HEK293 (cell line): ENCODE measurements around the gene ZACN.

Experiments used
- FEZF1 ChIP-seq: fragments of 450-650 bp; formaldehyde crosslinking; IDR thresholded peaks from 2 replicates; pipeline ENCODE4 v1.5.1; 2016; ENCODE audit warnings: missing biosample characterization, missing genetic modification characterization
- HOXC10 ChIP-seq: sonication (generic); formaldehyde crosslinking; IDR thresholded peaks from 2 replicates; pipeline ENCODE4 v1.8.1; 2023; ENCODE audit warnings: mild to moderate bottlenecking, missing genetic modification reagents
- KLF1 ChIP-seq: fragments of 450-650 bp; formaldehyde crosslinking; IDR thresholded peaks from 2 replicates; pipeline ENCODE4 v1.5.1; 2016; ENCODE audit warnings: missing biosample characterization, missing genetic modification characterization
- KLF10 ChIP-seq: fragments of 450-650 bp; IDR thresholded peaks from 2 replicates; pipeline ENCODE4 v1.5.1; 2018; ENCODE audit warnings: missing biosample characterization, mild to moderate bottlenecking, missing genetic modification characterization
- KLF8 ChIP-seq: fragments of 450-650 bp; formaldehyde crosslinking; IDR thresholded peaks from 2 replicates; pipeline ENCODE4 v1.5.1; 2016; ENCODE audit warnings: missing biosample characterization, missing genetic modification characterization
- SP3 ChIP-seq: fragments of 450-650 bp; formaldehyde crosslinking; IDR thresholded peaks from 2 replicates; pipeline ENCODE4 v1.5.1; 2016; ENCODE audit warnings: missing biosample characterization, missing genetic modification characterization
- WT1 ChIP-seq: fragments of 450-650 bp; formaldehyde crosslinking; IDR thresholded peaks from 2 replicates; pipeline ENCODE4 v1.5.1; 2016; ENCODE audit warnings: missing biosample characterization, missing genetic modification characterization
- ZFHX2 ChIP-seq: fragments of 450-650 bp; formaldehyde crosslinking; conservative IDR thresholded peaks from 2 replicates; pipeline ENCODE4 v1.5.1; 2016; ENCODE audit warnings: missing biosample characterization, missing genetic modification characterization
- ZNF112 ChIP-seq: fragments of 450-650 bp; formaldehyde crosslinking; IDR thresholded peaks from 2 replicates; pipeline ENCODE4 v1.5.0; 2017; ENCODE audit warnings: missing biosample characterization, missing genetic modification characterization
- ZNF114 ChIP-seq: fragments of 450-650 bp; formaldehyde crosslinking; IDR thresholded peaks from 2 replicates; pipeline ENCODE4 v1.5.0; 2017; ENCODE audit warnings: missing biosample characterization, missing genetic modification characterization
- ZNF132 ChIP-seq: fragments of 450-650 bp; formaldehyde crosslinking; IDR thresholded peaks from 2 replicates; pipeline ENCODE4 v1.5.1; 2017; ENCODE audit warnings: missing biosample characterization, missing genetic modification characterization, borderline replicate concordance
- ZNF23 ChIP-seq: fragments of 450-650 bp; formaldehyde crosslinking; IDR thresholded peaks from 2 replicates; pipeline ENCODE4 v1.5.1; 2016; ENCODE audit warnings: missing biosample characterization, missing genetic modification characterization, borderline replicate concordance
- ZNF266 ChIP-seq: fragments of 450-650 bp; formaldehyde crosslinking; IDR thresholded peaks from 2 replicates; pipeline ENCODE4 v1.5.1; 2016; ENCODE audit warnings: missing biosample characterization, missing genetic modification characterization, low read depth
- ZNF324 ChIP-seq: fragments of 450-650 bp; formaldehyde crosslinking; IDR thresholded peaks from 2 replicates; pipeline ENCODE4 v1.5.1; 2016; ENCODE audit warnings: missing biosample characterization, missing genetic modification characterization
- ZNF514 ChIP-seq: fragments of 450-650 bp; formaldehyde crosslinking; IDR thresholded peaks from 2 replicates; pipeline ENCODE4 v1.5.1; 2016; ENCODE audit warnings: missing biosample characterization, missing genetic modification characterization
- ZNF555 ChIP-seq: fragments of 450-650 bp; formaldehyde crosslinking; conservative IDR thresholded peaks from 2 replicates; pipeline ENCODE4 v1.5.1; 2017; ENCODE audit warnings: missing biosample characterization, mild to moderate bottlenecking, missing genetic modification characterization, inconsistent platforms
- ZNF558 ChIP-seq: fragments of 450-650 bp; formaldehyde crosslinking; IDR thresholded peaks from 2 replicates; pipeline ENCODE4 v1.5.1; 2016; ENCODE audit warnings: missing biosample characterization, missing genetic modification characterization
- ZNF596 ChIP-seq: fragments of 450-650 bp; IDR thresholded peaks from 2 replicates; pipeline ENCODE4 v1.5.0; 2018; ENCODE audit warnings: missing biosample characterization, mild to moderate bottlenecking, missing genetic modification characterization, moderate library complexity
- ZNF624 ChIP-seq: fragments of 450-650 bp; formaldehyde crosslinking; IDR thresholded peaks from 2 replicates; pipeline ENCODE4 v1.5.1; 2017; ENCODE audit warnings: missing biosample characterization, missing genetic modification characterization
- ZNF658 ChIP-seq: fragments of 450-650 bp; formaldehyde crosslinking; IDR thresholded peaks from 2 replicates; pipeline ENCODE4; 2016; ENCODE audit warnings: missing biosample characterization, missing genetic modification characterization
- ZNF664 ChIP-seq: fragments of 450-650 bp; formaldehyde crosslinking; IDR thresholded peaks from 2 replicates; pipeline ENCODE4 v1.5.1; 2016; ENCODE audit warnings: missing biosample characterization, missing genetic modification characterization
- TF ChIP-seq, protein P1 (sequence below): fragments of 450-650 bp; formaldehyde crosslinking; IDR thresholded peaks from 2 replicates; pipeline ENCODE4 v1.5.1; 2016; ENCODE audit warnings: missing biosample characterization, missing genetic modification characterization
- TF ChIP-seq, protein P2 (sequence below): fragments of 450-650 bp; formaldehyde crosslinking; IDR thresholded peaks from 2 replicates; pipeline ENCODE4 v1.5.1; 2016; ENCODE audit warnings: missing biosample characterization, missing genetic modification characterization, low read depth
- TF ChIP-seq, protein P3 (sequence below): fragments of 450-650 bp; formaldehyde crosslinking; conservative IDR thresholded peaks from 2 replicates; pipeline ENCODE4 v1.5.1; 2016; ENCODE audit warnings: low read depth, missing biosample characterization, missing genetic modification characterization
- TF ChIP-seq, protein P4 (sequence below): fragments of 450-650 bp; formaldehyde crosslinking; IDR thresholded peaks from 2 replicates; pipeline ENCODE4 v1.5.1; 2016; ENCODE audit warnings: missing biosample characterization, missing genetic modification characterization
- TF ChIP-seq, protein P5 (sequence below): fragments of 450-650 bp; formaldehyde crosslinking; IDR thresholded peaks from 2 replicates; pipeline ENCODE4 v1.5.1; 2016; ENCODE audit warnings: missing biosample characterization, missing genetic modification characterization, low read depth

Gene ZACN

DNA sequence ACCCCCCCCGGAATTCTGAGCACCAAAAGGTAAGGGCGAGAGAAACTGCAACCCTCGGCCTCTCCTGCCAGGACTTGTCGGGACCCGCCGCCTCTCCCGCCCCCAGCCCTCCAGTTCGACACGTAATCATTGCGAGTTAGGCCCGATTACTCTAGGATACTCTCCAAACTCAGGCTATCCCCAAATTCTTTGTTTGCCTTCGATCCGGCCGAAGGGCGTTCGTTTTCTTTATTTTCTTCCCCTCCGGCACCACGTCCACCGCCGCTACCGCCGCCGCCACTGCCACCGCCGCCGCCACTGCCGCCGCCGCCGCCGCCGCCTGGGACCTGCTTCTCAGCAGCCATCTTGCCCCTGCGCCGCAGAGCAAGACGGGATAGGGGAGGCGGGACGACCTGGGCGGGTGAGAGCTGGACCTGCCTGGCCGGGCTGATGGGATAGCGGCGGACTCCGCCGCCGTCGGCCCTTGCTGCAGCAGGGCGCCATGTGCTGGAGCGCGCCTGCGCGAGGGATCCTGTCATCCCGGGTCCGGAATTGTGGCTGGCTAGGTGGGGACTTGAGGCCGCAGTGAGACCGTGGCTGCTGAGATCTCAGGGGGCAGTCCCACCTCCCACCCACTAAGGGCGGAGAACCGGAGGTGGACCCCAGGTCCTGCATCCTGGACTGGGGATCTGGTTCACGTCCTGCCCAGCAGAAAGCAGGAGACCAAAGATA, 6.7 kb upstream of the ZACN start, which contains the start of gene SRP68 (continued):
- TF ChIP-seq ZNF558: no peak
- TF ChIP-seq, protein P1, sequence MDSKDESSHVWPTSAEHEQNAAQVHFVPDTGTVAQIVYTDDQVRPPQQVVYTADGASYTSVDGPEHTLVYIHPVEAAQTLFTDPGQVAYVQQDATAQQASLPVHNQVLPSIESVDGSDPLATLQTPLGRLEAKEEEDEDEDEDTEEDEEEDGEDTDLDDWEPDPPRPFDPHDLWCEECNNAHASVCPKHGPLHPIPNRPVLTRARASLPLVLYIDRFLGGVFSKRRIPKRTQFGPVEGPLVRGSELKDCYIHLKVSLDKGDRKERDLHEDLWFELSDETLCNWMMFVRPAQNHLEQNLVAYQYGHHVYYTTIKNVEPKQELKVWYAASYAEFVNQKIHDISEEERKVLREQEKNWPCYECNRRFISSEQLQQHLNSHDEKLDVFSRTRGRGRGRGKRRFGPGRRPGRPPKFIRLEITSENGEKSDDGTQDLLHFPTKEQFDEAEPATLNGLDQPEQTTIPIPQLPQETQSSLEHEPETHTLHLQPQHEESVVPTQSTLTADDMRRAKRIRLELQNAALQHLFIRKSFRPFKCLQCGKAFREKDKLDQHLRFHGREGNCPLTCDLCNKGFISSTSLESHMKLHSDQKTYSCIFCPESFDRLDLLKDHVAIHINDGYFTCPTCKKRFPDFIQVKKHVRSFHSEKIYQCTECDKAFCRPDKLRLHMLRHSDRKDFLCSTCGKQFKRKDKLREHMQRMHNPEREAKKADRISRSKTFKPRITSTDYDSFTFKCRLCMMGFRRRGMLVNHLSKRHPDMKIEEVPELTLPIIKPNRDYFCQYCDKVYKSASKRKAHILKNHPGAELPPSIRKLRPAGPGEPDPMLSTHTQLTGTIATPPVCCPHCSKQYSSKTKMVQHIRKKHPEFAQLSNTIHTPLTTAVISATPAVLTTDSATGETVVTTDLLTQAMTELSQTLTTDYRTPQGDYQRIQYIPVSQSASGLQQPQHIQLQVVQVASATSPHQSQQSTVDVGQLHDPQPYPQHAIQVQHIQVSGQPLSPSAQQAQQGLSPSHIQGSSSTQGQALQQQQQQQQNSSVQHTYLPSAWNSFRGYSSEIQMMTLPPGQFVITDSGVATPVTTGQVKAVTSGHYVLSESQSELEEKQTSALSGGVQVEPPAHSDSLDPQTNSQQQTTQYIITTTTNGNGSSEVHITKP: peak; percentile 46; the same call in 1 of the 2 replicates
- TF ChIP-seq ZNF23: no peak
- TF ChIP-seq, protein P2, sequence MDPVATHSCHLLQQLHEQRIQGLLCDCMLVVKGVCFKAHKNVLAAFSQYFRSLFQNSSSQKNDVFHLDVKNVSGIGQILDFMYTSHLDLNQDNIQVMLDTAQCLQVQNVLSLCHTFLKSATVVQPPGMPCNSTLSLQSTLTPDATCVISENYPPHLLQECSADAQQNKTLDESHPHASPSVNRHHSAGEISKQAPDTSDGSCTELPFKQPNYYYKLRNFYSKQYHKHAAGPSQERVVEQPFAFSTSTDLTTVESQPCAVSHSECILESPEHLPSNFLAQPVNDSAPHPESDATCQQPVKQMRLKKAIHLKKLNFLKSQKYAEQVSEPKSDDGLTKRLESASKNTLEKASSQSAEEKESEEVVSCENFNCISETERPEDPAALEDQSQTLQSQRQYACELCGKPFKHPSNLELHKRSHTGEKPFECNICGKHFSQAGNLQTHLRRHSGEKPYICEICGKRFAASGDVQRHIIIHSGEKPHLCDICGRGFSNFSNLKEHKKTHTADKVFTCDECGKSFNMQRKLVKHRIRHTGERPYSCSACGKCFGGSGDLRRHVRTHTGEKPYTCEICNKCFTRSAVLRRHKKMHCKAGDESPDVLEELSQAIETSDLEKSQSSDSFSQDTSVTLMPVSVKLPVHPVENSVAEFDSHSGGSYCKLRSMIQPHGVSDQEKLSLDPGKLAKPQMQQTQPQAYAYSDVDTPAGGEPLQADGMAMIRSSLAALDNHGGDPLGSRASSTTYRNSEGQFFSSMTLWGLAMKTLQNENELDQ: no peak
- no peak for TF ChIP-seq ZNF555 (tag by site-specific recombination)
- no peak for TF ChIP-seq ZNF132 (tag by site-specific recombination)
- no peak for TF ChIP-seq ZNF624
- TF ChIP-seq SP3 (tag by site-specific recombination): peak; percentile 97
- TF ChIP-seq, protein P3, sequence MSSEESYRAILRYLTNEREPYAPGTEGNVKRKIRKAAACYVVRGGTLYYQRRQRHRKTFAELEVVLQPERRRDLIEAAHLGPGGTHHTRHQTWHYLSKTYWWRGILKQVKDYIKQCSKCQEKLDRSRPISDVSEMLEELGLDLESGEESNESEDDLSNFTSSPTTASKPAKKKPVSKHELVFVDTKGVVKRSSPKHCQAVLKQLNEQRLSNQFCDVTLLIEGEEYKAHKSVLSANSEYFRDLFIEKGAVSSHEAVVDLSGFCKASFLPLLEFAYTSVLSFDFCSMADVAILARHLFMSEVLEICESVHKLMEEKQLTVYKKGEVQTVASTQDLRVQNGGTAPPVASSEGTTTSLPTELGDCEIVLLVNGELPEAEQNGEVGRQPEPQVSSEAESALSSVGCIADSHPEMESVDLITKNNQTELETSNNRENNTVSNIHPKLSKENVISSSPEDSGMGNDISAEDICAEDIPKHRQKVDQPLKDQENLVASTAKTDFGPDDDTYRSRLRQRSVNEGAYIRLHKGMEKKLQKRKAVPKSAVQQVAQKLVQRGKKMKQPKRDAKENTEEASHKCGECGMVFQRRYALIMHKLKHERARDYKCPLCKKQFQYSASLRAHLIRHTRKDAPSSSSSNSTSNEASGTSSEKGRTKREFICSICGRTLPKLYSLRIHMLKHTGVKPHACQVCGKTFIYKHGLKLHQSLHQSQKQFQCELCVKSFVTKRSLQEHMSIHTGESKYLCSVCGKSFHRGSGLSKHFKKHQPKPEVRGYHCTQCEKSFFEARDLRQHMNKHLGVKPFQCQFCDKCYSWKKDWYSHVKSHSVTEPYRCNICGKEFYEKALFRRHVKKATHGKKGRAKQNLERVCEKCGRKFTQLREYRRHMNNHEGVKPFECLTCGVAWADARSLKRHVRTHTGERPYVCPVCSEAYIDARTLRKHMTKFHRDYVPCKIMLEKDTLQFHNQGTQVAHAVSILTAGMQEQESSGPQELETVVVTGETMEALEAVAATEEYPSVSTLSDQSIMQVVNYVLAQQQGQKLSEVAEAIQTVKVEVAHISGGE (tag by site-specific recombination): peak; percentile 40; the same call in 1 of the 2 replicates
- TF ChIP-seq, protein P4, sequence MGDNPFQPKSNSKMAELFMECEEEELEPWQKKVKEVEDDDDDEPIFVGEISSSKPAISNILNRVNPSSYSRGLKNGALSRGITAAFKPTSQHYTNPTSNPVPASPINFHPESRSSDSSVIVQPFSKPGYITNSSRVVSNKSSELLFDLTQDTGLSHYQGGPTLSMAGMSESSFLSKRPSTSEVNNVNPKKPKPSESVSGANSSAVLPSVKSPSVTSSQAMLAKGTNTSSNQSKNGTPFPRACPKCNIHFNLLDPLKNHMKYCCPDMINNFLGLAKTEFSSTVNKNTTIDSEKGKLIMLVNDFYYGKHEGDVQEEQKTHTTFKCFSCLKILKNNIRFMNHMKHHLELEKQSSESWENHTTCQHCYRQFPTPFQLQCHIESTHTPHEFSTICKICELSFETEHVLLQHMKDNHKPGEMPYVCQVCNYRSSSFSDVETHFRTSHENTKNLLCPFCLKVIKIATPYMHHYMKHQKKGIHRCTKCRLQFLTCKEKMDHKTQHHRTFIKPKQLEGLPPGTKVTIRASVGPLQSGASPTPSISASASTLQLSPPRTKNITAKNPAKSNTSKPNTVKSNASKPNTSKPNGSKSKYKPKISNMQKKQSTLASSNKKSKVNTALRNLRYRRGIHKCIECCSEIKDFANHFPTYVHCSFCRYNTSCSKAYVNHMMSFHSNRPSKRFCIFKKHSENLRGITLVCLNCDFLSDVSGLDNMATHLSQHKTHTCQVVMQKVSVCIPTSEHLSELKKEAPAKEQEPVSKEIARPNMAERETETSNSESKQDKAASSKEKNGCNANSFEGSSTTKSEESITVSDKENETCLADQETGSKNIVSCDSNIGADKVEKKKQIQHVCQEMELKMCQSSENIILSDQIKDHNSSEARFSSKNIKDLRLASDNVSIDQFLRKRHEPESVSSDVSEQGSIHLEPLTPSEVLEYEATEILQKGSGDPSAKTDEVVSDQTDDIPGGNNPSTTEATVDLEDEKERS: no peak
- 0 out of 2 replicates have a peak, but pooled peaks have one; percentile 40 for TF ChIP-seq ZNF324 (tag by site-specific recombination)
- no peak for TF ChIP-seq ZNF514 (tag by site-specific recombination)
- TF ChIP-seq ZNF114 (tag by site-specific recombination): no peak
- peak; percentile 47; the same call in 1 of the 2 replicates for TF ChIP-seq WT1
- no peak for TF ChIP-seq HOXC10 (CRISPR knock-in tag)
- no peak for TF ChIP-seq ZNF664 (tag by site-specific recombination)
- no peak for TF ChIP-seq ZNF266 (tag by site-specific recombination)
- TF ChIP-seq, protein P5, sequence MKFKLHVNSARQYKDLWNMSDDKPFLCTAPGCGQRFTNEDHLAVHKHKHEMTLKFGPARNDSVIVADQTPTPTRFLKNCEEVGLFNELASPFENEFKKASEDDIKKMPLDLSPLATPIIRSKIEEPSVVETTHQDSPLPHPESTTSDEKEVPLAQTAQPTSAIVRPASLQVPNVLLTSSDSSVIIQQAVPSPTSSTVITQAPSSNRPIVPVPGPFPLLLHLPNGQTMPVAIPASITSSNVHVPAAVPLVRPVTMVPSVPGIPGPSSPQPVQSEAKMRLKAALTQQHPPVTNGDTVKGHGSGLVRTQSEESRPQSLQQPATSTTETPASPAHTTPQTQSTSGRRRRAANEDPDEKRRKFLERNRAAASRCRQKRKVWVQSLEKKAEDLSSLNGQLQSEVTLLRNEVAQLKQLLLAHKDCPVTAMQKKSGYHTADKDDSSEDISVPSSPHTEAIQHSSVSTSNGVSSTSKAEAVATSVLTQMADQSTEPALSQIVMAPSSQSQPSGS: no peak
- TF ChIP-seq FEZF1: no peak
- TF ChIP-seq KLF10: peak; percentile 47; the same call in 1 of the 2 replicates
- TF ChIP-seq ZFHX2: peak; percentile 79
- peak; percentile 58 for TF ChIP-seq KLF1
- no peak for TF ChIP-seq ZNF596 (tag by site-specific recombination)
- no peak for TF ChIP-seq ZNF112
- TF ChIP-seq ZNF658: no peak
- peak; percentile 72; the same call in 1 of the 2 replicates for TF ChIP-seq KLF8
